ENCODE results near the gene IZUMO4.

Gene IZUMO4

GRCh38 chr19:2114218-2114617 is 17.5 kb downstream of the IZUMO4 start:
- no peak overlapping the region for H3K4me3 ChIP-seq (ENCODE audit: low read depth, low read length)
- no peak for DNase-seq (ENCODE audit: low read depth, low spot score)
- in situ Hi-C loops (cut with HindIII; ENCODE audit: low sequenced_read_pairs) = no loop called here
- no peak for TF ChIP-seq CTCF (IDR thresholded peaks at IDR 0.05; ENCODE audit: low read depth, low read length)

DNA sequence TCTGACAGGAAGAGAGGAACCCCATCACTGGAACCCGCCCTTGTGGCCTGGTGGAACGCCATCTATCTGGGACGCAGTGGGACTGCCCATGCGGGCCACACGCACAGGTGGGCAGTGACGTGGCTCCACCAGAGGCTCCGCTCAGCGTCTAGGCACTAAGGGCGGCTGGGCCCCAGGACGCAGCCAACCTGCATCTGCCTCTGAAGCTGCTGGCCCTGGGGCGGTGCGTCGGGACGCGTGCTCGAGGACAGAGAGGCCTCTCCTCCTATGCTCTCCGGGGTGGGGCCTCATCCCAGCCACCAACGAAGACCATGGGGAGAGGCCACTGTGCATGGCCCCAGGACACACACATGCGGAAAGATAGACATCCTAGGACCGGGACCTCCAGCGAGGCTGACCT is 18.1 kb downstream of the IZUMO4 start:
- in situ Hi-C loops (cut with HindIII; ENCODE audit: low sequenced_read_pairs) = no loop called here
- no peak for DNase-seq (ENCODE audit: low read depth, low spot score)
- no peak for TF ChIP-seq CTCF (IDR thresholded peaks at IDR 0.05; ENCODE audit: low read depth, low read length)
- H3K4me3 ChIP-seq (ENCODE audit: low read depth, low read length) = no peak overlapping the region

DNA sequence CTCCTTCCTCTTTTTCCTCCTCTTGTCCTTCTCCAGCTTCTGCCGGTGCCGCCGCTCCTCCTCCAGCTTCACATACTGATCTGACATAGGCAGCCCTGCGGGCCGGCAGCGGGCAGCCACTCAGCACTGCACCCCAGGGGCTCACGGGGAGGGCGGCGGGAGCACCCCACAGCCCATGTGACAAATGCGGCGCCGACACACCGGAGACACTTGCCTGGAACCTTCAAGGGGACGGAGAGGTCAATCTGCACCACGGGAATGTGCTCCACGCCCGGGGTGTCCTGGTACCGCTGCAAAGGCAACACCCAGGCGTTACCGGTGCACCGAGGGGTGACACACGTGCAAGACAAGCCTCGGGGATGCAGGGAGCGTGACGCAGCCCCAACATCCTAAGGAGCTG is 18.6 kb downstream of the IZUMO4 start:
- TF ChIP-seq CTCF (IDR thresholded peaks at IDR 0.05; ENCODE audit: low read depth, low read length) = no peak
- DNase-seq (ENCODE audit: low read depth, low spot score) = no peak
- H3K4me3 ChIP-seq (ENCODE audit: low read depth, low read length) = no peak overlapping the region
- in situ Hi-C loops (cut with HindIII; ENCODE audit: low sequenced_read_pairs) = no loop called here

GRCh38 chr19:2115911-2116426 is 19.3 kb downstream of the IZUMO4 start:
- no peak overlapping the region for H3K4me3 ChIP-seq (ENCODE audit: low read depth, low read length)
- TF ChIP-seq CTCF (IDR thresholded peaks at IDR 0.05; ENCODE audit: low read depth, low read length) = no peak
- in situ Hi-C loops (cut with HindIII; ENCODE audit: low sequenced_read_pairs) = no loop called here
- no peak for DNase-seq (ENCODE audit: low read depth, low spot score)

GRCh38 chr19:2116507-2116906 is 19.8 kb downstream of the IZUMO4 start:
- in situ Hi-C loops (cut with HindIII; ENCODE audit: low sequenced_read_pairs) = no loop called here
- no peak overlapping the region for H3K4me3 ChIP-seq (ENCODE audit: low read depth, low read length)
- no peak for TF ChIP-seq CTCF (IDR thresholded peaks at IDR 0.05; ENCODE audit: low read depth, low read length)
- DNase-seq (ENCODE audit: low read depth, low spot score) = no peak

- H3K4me3 ChIP-seq (ENCODE audit: low read depth, low read length) = no peak overlapping the region
- no peak for DNase-seq (ENCODE audit: low read depth, low spot score)
- TF ChIP-seq CTCF (IDR thresholded peaks at IDR 0.05; ENCODE audit: low read depth, low read length) = no peak
- in situ Hi-C loops (cut with HindIII; ENCODE audit: low sequenced_read_pairs) = no loop called here
Observed at GRCh38 chr19:2117215-2117960, 20.7 kb downstream of the IZUMO4 start.
